ENCODE measurements around the gene CXorf65.

The CXorf65 gene

GRCh38 chrX:71106427-71106826 is at the start of gene CXorf65:
TSS of gene CXorf65 (minus strand) at chrX:71106740. CDS start at chrX:71106556, 184 bp downstream.
- no peak for DNase-seq

GRCh38 chrX:71154641-71155040 is 48.1 kb upstream of the CXorf65 start:
- DNase-seq: no peak

GRCh38 chrX:71154196-71154595 is 47.7 kb upstream of the CXorf65 start:
- no peak for DNase-seq

- no peak for DNase-seq
These were observed 44.8 kb upstream of the CXorf65 start for GRCh38 chrX:71151366-71151765.

- DNase-seq: no peak
These were observed 41.7 kb upstream of the CXorf65 start for GRCh38 chrX:71148278-71148663.

- no peak for DNase-seq
These were observed 41.1 kb upstream of the CXorf65 start for GRCh38 chrX:71147496-71148277.

- no peak for DNase-seq
These were observed 38.1 kb upstream of the CXorf65 start, which contains the start of gene NLGN3 for GRCh38 chrX:71144651-71145050. TSS of gene NLGN3 (plus strand) at chrX:71144841. CDS start at chrX:71147750, 2,909 bp downstream.

- DNase-seq: no peak
These were observed 37.0 kb upstream of the CXorf65 start for GRCh38 chrX:71143508-71143907.

- no peak for DNase-seq
These were observed 33.9 kb upstream of the CXorf65 start for GRCh38 chrX:71140440-71140839.

GRCh38 chrX:71131510-71131909 is 25.0 kb upstream of the CXorf65 start:
- DNase-seq: no peak

- DNase-seq: no peak
These were observed 22.6 kb upstream of the CXorf65 start for GRCh38 chrX:71128915-71129765.

- DNase-seq: no peak
These were observed 21.8 kb upstream of the CXorf65 start for GRCh38 chrX:71128166-71128833.

GRCh38 chrX:71118985-71119535 is 12.5 kb upstream of the CXorf65 start:
- no peak for DNase-seq

- DNase-seq: peak; percentile 35
These were observed 11.8 kb upstream of the CXorf65 start, which contains the start of gene MED12 for GRCh38 chrX:71118032-71118984. TSS of gene MED12 (plus strand) at chrX:71118596. CDS start at chrX:71118755, 159 bp downstream.

GRCh38 chrX:71117358-71117757 is 10.8 kb upstream of the CXorf65 start:
- DNase-seq: no peak

- DNase-seq: no peak
These were observed 5.4 kb upstream of the CXorf65 start for GRCh38 chrX:71111921-71112431.

- no peak for DNase-seq
These were observed 4.8 kb upstream of the CXorf65 start, which contains the start of gene IL2RG for GRCh38 chrX:71111141-71111843. TSS of gene IL2RG (minus strand) at chrX:71111577. CDS start at chrX:71111539, 38 bp downstream.

GRCh38 chrX:71109051-71109450 is 2.5 kb upstream of the CXorf65 start:
- DNase-seq: no peak

- DNase-seq: no peak
These were observed 1.3 kb upstream of the CXorf65 start for GRCh38 chrX:71107762-71108360.

GRCh38 chrX:71107245-71107644 is 705 bp upstream of the CXorf65 start:
- DNase-seq: no peak

All from NCI-H2081 treated with DMSO at 0.1 percent for 48 hours (cell line).